ENCODE data around the gene LDLRAP1. TPM values are rescaled to one million over a fixed set of nuclear protein-coding genes. Genes with fewer than 3 reads are reported as not detected.

The LDLRAP1 gene
- total RNA-seq, 6 donors from 2014 or later = 16.7 to 36.1 (median 30.5) TPM

GRCh38 chr1:25553749-25554429 is 10.5 kb downstream of the LDLRAP1 start:
- Histone ChIP-seq H3K36me3 (peaks cover 0 to 25% (median 3%) of the 10 kb centered on the region in 4 donors), H3K4me1 (peaks cover 51 to 86% (median 71%) of the 10 kb centered on the region in 4 donors), H3K9me3 (no peaks in the 10 kb centered on the region), H3K4me3 (no peak overlapping the region), H3K27ac (peak overlapping the region in 1 of 4 donors; percentile 53), H3K27me3 (no peaks in the 10 kb centered on the region)
- ATAC-seq (ENCODE audit: low FRiP score in 2 of 2) (no peak), DNase-seq (peak in 1 of 2 donors; percentile 38)
- 73 to 90% methylated on average over 3 to 11 of the region's 11 CpGs for WGBS, 2 donors
- TF ChIP-seq CTCF (IDR thresholded peaks at IDR 0.05) (no peak), POLR2A (IDR thresholded peaks at IDR 0.05) (no peak), POLR2AphosphoS5 (IDR thresholded peaks at IDR 0.05) (no peak), EP300 (IDR thresholded peaks at IDR 0.05) (no peak)

DNA sequence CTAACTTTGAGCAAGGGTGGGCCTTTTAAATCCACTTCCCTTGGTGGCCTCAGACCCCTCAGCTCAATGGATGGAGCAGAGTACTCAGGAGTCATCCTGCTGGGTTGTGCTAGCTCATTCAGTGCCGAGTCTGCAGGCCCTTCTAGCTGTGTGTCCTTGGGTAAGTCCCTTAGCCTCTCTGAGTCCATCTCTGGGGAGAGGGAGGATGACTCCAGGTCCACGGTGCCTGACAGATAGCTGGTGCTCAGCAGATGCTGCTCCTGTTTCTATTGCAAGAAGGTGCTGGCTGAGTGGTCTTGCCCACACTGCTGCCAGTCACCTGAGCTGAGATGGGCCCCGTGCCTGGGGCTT is 11.0 kb downstream of the LDLRAP1 start:
- 92 to 100% methylated on average over 1 to 3 of the region's 3 CpGs for WGBS, 2 donors
- no peak for ATAC-seq (ENCODE audit: low FRiP score in 2 of 2)

GRCh38 chr1:25554886-25555752 is 11.7 kb downstream of the LDLRAP1 start:
- 82 to 93% methylated on average over 5 to 14 of the region's 14 CpGs for WGBS, 2 donors
- peaks cover 0 to 32% (median 5%) of the 10 kb centered on the region in 4 donors for H3K36me3 ChIP-seq
- no peaks in the 10 kb centered on the region for H3K27me3 ChIP-seq
- ATAC-seq (ENCODE audit: low FRiP score in 2 of 2) = no peak
- H3K27ac ChIP-seq = peak overlapping the region in 1 of 4 donors; percentile 71
- TF ChIP-seq EP300 (IDR thresholded peaks at IDR 0.05) (no peak), POLR2AphosphoS5 (IDR thresholded peaks at IDR 0.05) (no peak), CTCF (IDR thresholded peaks at IDR 0.05) (no peak), POLR2A (IDR thresholded peaks at IDR 0.05) (no peak)
- H3K9me3 ChIP-seq = no peaks in the 10 kb centered on the region
- no peak overlapping the region for H3K4me3 ChIP-seq
- H3K4me1 ChIP-seq = peaks cover 48 to 86% (median 70%) of the 10 kb centered on the region in 4 donors
- DNase-seq = no peak

More for the DNA sequence above, 11.0 kb downstream of the LDLRAP1 start:
- Histone ChIP-seq H3K27me3 (no peaks in the 10 kb centered on the region), H3K36me3 (peaks cover 0 to 30% (median 5%) of the 10 kb centered on the region in 4 donors), H3K4me1 (peaks cover 48 to 86% (median 71%) of the 10 kb centered on the region in 4 donors), H3K4me3 (no peak overlapping the region), H3K9me3 (no peaks in the 10 kb centered on the region), H3K27ac (peak overlapping the region in 1 of 4 donors; percentile 53)
- TF ChIP-seq EP300 (IDR thresholded peaks at IDR 0.05) (no peak), POLR2AphosphoS5 (IDR thresholded peaks at IDR 0.05) (no peak), POLR2A (IDR thresholded peaks at IDR 0.05) (no peak), CTCF (IDR thresholded peaks at IDR 0.05) (no peak)
- DNase-seq = no peak

- Histone ChIP-seq H3K27ac (peak overlapping the region in 2 of 4 donors; percentile 47 to 71), H3K9me3 (no peaks in the 10 kb centered on the region), H3K36me3 (peaks cover 0 to 35% (median 5%) of the 10 kb centered on the region in 4 donors), H3K4me1 (peaks cover 47 to 86% (median 69%) of the 10 kb centered on the region in 4 donors), H3K27me3 (no peaks in the 10 kb centered on the region), H3K4me3 (no peak overlapping the region)
- ATAC-seq (ENCODE audit: low FRiP score in 2 of 2) (no peak), DNase-seq (no peak)
- 92% methylated on average over 5 of the region's 5 CpGs for WGBS, 2 donors
- TF ChIP-seq POLR2A (IDR thresholded peaks at IDR 0.05) (no peak), POLR2AphosphoS5 (IDR thresholded peaks at IDR 0.05) (no peak), EP300 (IDR thresholded peaks at IDR 0.05) (no peak), CTCF (IDR thresholded peaks at IDR 0.05) (no peak)
These were observed 12.3 kb downstream of the LDLRAP1 start for GRCh38 chr1:25555753-25556092.

All from upper lobe of left lung (tissue), 6 donors.